Skin of body (tissue), 3 donors: Measurements from ENCODE around the gene CAMK2G. TPM values are rescaled to one million over a fixed set of nuclear protein-coding genes. Genes with fewer than 3 reads are reported as not detected.
A peak's percentile ranks its signal among the peaks of the same experiment; 100 is the strongest.

ENCODE experiments used
- DNase-seq: peaks from one replicate; lab custom pipeline; 2025; lab: John Stamatoyannopoulos, UW
- small RNA-seq: library from RNA; depleted of rRNA; stranded (forward); fragments of <200 nt; gene quantifications from one replicate; pipeline ENCODE3, GENCODE V24; 2014; ENCODE audit warnings: low replicate concordance
- total RNA-seq: library from RNA; depleted of rRNA; stranded (reverse); fragments of >200 nt; gene quantifications from one replicate; pipeline ENCODE4 v1.2.3, GENCODE V29; 2014

Gene CAMK2G
- total RNA-seq, 1 donor from 2014 or later, result 19.2 TPM

GRCh38 chr10:73773152-73773879 is 101.0 kb downstream of the CAMK2G start:
- DNase-seq, result no peak

DNA sequence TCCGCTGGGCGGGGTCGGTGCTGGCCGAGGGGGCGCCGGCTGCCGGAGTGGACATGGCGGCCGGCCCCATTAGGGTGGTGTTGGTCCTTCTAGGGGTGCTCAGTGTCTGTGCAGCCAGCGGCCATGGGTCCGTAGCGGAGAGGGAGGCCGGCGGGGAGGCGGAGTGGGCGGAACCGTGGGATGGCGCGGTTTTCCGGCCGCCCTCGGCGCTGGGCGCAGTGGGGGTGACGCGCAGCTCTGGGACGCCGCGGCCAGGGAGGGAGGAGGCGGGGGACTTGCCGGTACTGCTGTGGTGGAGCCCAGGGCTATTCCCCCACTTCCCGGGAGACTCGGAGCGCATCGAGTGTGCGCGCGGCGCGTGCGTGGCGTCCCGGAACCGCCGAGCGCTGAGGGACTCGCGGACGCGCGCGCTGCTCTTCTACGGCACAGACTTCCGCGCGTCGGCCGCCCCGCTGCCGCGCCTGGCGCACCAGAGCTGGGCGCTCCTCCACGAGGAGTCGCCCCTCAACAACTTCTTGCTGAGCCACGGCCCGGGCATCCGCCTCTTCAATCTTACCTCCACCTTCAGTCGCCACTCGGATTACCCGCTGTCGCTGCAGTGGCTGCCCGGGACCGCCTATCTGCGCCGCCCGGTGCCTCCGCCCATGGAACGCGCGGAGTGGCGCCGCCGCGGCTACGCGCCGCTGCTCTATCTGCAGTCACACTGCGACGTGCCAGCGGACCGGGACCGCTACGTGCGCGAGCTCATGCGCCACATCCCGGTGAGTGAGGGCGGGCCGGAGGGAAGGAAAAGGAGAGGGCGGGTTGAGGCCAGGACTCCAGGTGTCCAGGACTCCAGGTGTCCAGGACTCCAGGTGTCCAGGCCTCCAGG is 101.8 kb downstream of the CAMK2G start:
- peak; percentile 70 for DNase-seq

DNA sequence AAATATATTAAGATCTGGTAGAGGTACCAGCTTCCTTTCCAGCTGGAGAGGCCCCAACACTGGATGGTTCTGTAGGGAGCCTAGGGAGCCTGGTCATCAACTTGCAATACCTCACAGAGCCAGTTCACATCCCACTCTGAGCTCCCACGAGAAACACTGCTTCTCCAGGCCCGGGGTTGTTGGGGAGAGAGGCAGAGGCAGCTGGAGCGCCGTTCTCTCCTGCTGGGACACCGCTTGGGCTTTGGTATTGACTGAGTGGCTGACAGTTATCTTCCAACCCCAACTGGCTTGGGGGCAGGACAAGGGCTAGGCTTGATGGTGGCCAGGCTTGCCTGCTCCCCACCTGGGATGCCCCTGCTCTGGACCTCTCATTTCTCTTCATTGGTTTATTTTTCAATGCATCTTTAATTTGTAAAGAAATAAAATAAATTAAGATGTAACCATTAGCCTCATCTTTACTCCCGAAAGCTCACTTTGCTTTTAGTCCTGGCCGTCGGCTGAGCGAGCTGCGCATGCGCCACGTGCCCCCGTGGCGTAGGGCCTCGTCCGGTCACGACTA is 102.6 kb downstream of the CAMK2G start:
- DNase-seq, result no peak

- no peak for DNase-seq
These were observed 105.0 kb downstream of the CAMK2G start for GRCh38 chr10:73769396-73769795.

GRCh38 chr10:73768881-73769280 is 105.5 kb downstream of the CAMK2G start:
- no peak for DNase-seq

GRCh38 chr10:73765066-73765465 is 109.3 kb downstream of the CAMK2G start:
- DNase-seq, result no peak

DNA sequence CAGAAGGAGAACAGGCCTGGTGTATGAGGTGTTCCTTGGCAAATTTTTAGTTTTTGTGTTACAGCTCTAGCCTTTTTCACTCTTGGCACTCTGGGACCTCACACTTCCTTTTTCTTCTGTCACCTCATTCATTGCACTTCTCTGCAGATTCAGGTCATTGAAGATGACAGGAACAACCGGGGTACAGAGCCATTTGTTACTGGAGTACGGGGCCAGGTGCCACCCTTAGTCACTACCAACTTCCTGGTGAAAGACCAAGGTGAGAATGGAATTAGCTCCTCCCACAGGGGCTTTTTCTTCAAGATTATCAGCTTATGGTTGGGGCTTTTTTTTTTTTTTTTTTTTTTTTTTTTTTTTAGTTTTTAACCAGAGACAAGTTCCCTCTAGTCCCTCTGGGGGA is 111.0 kb downstream of the CAMK2G start:
- DNase-seq, result no peak

DNA sequence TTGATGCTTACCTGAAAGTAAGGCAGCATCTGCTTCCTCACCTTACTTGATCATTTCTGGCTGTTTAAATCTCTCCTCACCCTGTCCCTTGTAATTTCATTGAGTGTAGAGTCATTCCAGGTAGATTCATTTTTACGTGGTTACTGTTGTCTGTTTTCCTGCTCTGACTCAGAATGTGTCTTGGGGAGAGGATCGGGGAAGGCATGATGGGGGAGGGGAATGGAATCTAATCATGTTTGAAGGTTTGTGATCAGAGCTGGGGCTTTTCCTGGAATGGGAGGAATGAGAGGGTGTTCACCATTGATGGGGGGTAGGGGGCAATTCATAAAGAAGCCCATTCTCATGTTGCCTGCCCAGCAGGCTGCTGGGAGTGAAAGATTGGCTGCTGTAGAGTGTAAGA is 111.4 kb downstream of the CAMK2G start:
- DNase-seq, result no peak

Small RNA genes lying within 50 kb of the gene (small RNA-seq; reads per million reads assigned to genes)
- gene AC022400.9 (not detected), gene ZSWIM8-AS1 (not detected)

Other genes with a start within 250 kb of the CAMK2G start
- gene MYOZ1, start 233.1 kb downstream of the CAMK2G start, total RNA-seq, result 122 TPM
- gene SYNPO2L, start 218.5 kb downstream of the CAMK2G start, total RNA-seq, result 2.8 TPM
- gene AGAP5, start 176.4 kb downstream of the CAMK2G start, total RNA-seq, result 5.4 TPM
- gene SEC24C, start 130.2 kb downstream of the CAMK2G start, total RNA-seq, result 39.4 TPM
- 18.6 TPM for gene CHCHD1, start 92.5 kb downstream of the CAMK2G start, total RNA-seq
- 48.4 TPM for gene ZSWIM8, start 88.9 kb downstream of the CAMK2G start, total RNA-seq
- 15.4 TPM for gene NDST2, start 63.0 kb downstream of the CAMK2G start, total RNA-seq
- 29.1 TPM for gene PLAU, start 36.6 kb upstream of the CAMK2G start, total RNA-seq
- 130 TPM for gene VCL, start 123.6 kb upstream of the CAMK2G start, total RNA-seq